Measurements from ENCODE around the gene ANTXR1.

- TF ChIP-seq POLR2AphosphoS5 (IDR thresholded peaks at IDR 0.05; ENCODE audit: low read depth, low read length) (no peak), MAX (IDR thresholded peaks at IDR 0.05; ENCODE audit: low read depth) (no peak), REST (IDR thresholded peaks at IDR 0.05; ENCODE audit: low read depth, low read length) (no peak), TCF12 (IDR thresholded peaks at IDR 0.05) (no peak), CTCF (IDR thresholded peaks at IDR 0.05) (no peak), GABPA (IDR thresholded peaks at IDR 0.05; ENCODE audit: low read depth) (no peak), RFX5 (IDR thresholded peaks at IDR 0.05; ENCODE audit: low read length) (no peak), NFIC (IDR thresholded peaks at IDR 0.05; ENCODE audit: borderline replicate concordance) (no peak), EZH2phosphoT487 (IDR thresholded peaks at IDR 0.05; ENCODE audit: borderline replicate concordance, low read depth) (no peak), SIN3A (IDR thresholded peaks at IDR 0.05; ENCODE audit: borderline replicate concordance, low read depth, low read length) (no peak), RAD21 (IDR thresholded peaks at IDR 0.05; ENCODE audit: low read length) (no peak), SMC3 (IDR thresholded peaks at IDR 0.05; ENCODE audit: low read depth, low read length) (no peak), YY1 (IDR thresholded peaks at IDR 0.05; ENCODE audit: low read depth) (no peak), TEAD4 (IDR thresholded peaks at IDR 0.05; ENCODE audit: borderline replicate concordance, insufficient read depth) (no peak)
Observed at GRCh38 chr2:69221512-69221911, 208.5 kb downstream of the ANTXR1 start.

Data from SK-N-SH (cell line).